Neural cell (in vitro differentiated cells): ENCODE data around the gene CSF2.
A peak's percentile ranks its signal among the peaks of the same experiment; 100 is the strongest.

ENCODE experiments used
- EP300 ChIP-seq: fragments of 450-650 bp; conservative IDR thresholded peaks from 2 replicates; pipeline ENCODE4 v1.6.1; 2014; ENCODE audit warnings: antibody characterized with exemption, mild to moderate bottlenecking, moderate library complexity; ENCODE audit not compliant: poor library complexity, severe bottlenecking
- EZH2 ChIP-seq: fragments of 200-600, 300-800 bp; shearing (Covaris generic), sonication (generic); IDR thresholded peaks from 2 replicates; pipeline ENCODE4 v1.6.1; 2014; ENCODE audit warnings: antibody characterized with exemption, low read length, borderline replicate concordance, mild to moderate bottlenecking; ENCODE audit not compliant: insufficient read depth, poor library complexity, severe bottlenecking
- MXI1 ChIP-seq: fragments of 450-650 bp; conservative IDR thresholded peaks from 2 replicates; pipeline ENCODE4 v1.6.1; 2014; ENCODE audit warnings: antibody characterized with exemption, mild to moderate bottlenecking; ENCODE audit not compliant: poor library complexity, severe bottlenecking
- POLR2AphosphoS5 ChIP-seq: IDR thresholded peaks from 2 replicates; pipeline ENCODE4 v1.6.1; 2012
- RAD21 ChIP-seq: fragments of 450-650 bp; conservative IDR thresholded peaks from 2 replicates; pipeline ENCODE4 v1.6.1; 2014; ENCODE audit warnings: antibody characterized with exemption, mild to moderate bottlenecking, moderate library complexity
- SMC3 ChIP-seq: fragments of 450-650 bp; conservative IDR thresholded peaks from 2 replicates; pipeline ENCODE4 v1.6.1; 2014; ENCODE audit warnings: antibody characterized with exemption, mild to moderate bottlenecking, moderate library complexity; ENCODE audit not compliant: poor library complexity
- TAF1 ChIP-seq: IDR thresholded peaks from 2 replicates; pipeline ENCODE4 v1.6.1; 2012; ENCODE audit warnings: low read depth
- TF ChIP-seq, protein P1 (sequence below): fragments of 450-650 bp; IDR thresholded peaks from 2 replicates; pipeline ENCODE4 v1.5.1; 2014; ENCODE audit warnings: antibody characterized with exemption, mild to moderate bottlenecking, moderate library complexity; ENCODE audit not compliant: poor library complexity, severe bottlenecking
- TF ChIP-seq, protein P2 (sequence below): IDR thresholded peaks from 2 replicates; pipeline ENCODE4 v1.6.1; 2012; ENCODE audit warnings: borderline replicate concordance

DNA sequence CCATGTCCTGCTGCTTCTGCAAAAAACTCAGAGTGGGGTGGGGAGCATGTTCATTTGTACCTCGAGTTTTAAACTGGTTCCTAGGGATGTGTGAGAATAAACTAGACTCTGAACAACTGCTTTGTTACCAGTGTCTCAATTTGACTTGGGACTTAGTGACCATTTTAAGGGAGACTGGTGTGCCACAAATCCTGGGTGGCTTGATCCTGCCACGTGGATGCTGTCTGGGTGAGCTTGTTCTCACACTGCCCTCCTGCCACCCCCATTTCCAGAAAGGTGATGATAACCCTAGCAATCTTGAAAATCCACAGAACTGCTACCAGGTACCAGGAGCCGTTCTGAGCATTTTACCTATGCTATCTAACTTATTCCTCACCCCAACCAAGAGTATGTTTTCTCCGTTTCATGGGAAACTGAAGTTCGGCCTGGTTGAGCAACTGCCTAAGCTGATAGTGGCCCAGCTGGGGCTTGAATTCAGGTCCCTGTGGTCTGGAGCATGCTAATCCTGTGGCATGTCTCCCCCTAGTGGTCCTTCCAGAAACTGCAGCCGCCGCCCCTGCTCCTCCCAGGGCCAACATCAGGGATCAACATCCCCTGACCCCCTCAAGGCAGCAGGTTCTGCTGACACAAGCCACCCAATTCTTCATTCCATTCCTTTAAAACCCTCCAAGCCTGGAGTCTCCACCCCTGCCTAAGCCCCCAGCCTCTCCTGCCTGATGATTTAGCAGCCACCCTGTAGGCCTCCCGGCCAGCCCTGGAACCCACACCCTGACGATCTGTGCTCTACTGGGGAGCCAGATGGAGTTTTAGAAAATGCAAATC lies 10.3 kb upstream of the CSF2 start:
- TF ChIP-seq EZH2 (no peak), EP300 (no peak), POLR2AphosphoS5 (no peak), MXI1 (no peak), RAD21 (peak; percentile 81), SMC3 (peak; percentile 80), TAF1 (no peak)
- TF ChIP-seq, protein P1, sequence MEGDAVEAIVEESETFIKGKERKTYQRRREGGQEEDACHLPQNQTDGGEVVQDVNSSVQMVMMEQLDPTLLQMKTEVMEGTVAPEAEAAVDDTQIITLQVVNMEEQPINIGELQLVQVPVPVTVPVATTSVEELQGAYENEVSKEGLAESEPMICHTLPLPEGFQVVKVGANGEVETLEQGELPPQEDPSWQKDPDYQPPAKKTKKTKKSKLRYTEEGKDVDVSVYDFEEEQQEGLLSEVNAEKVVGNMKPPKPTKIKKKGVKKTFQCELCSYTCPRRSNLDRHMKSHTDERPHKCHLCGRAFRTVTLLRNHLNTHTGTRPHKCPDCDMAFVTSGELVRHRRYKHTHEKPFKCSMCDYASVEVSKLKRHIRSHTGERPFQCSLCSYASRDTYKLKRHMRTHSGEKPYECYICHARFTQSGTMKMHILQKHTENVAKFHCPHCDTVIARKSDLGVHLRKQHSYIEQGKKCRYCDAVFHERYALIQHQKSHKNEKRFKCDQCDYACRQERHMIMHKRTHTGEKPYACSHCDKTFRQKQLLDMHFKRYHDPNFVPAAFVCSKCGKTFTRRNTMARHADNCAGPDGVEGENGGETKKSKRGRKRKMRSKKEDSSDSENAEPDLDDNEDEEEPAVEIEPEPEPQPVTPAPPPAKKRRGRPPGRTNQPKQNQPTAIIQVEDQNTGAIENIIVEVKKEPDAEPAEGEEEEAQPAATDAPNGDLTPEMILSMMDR: peak; percentile 88
- TF ChIP-seq, protein P2, sequence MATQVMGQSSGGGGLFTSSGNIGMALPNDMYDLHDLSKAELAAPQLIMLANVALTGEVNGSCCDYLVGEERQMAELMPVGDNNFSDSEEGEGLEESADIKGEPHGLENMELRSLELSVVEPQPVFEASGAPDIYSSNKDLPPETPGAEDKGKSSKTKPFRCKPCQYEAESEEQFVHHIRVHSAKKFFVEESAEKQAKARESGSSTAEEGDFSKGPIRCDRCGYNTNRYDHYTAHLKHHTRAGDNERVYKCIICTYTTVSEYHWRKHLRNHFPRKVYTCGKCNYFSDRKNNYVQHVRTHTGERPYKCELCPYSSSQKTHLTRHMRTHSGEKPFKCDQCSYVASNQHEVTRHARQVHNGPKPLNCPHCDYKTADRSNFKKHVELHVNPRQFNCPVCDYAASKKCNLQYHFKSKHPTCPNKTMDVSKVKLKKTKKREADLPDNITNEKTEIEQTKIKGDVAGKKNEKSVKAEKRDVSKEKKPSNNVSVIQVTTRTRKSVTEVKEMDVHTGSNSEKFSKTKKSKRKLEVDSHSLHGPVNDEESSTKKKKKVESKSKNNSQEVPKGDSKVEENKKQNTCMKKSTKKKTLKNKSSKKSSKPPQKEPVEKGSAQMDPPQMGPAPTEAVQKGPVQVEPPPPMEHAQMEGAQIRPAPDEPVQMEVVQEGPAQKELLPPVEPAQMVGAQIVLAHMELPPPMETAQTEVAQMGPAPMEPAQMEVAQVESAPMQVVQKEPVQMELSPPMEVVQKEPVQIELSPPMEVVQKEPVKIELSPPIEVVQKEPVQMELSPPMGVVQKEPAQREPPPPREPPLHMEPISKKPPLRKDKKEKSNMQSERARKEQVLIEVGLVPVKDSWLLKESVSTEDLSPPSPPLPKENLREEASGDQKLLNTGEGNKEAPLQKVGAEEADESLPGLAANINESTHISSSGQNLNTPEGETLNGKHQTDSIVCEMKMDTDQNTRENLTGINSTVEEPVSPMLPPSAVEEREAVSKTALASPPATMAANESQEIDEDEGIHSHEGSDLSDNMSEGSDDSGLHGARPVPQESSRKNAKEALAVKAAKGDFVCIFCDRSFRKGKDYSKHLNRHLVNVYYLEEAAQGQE: no peak
